WTC11 (cell line): Measurements from ENCODE around the gene IL1RAPL2. TPM values are rescaled to one million over a fixed set of nuclear protein-coding genes. Genes with fewer than 3 reads are reported as not detected.

ENCODE experiments used
- ATAC-seq: fragments of 200-7000 bp; cut with Tn5 transposase; 2 replicates; pipeline ENCODE4 v1.10.0; 2021; ENCODE audit warnings: mild to moderate bottlenecking, moderate library complexity
- CTCF ChIA-PET: fragments of 300-600 bp; sonication (Branson Sonifier 250); formaldehyde crosslinking; loops from one replicate; lab custom pipeline; 2021; ENCODE audit warnings: antibody characterized with exemption; lab: Charles Lee
- POLR2A ChIA-PET: fragments of 350-600 bp; sonication (Branson Sonifier 250); formaldehyde crosslinking; loops from one replicate; lab custom pipeline; 2021; ENCODE audit warnings: antibody characterized with exemption; lab: Charles Lee
- DNase-seq: peaks from one replicate; pipeline ENCODE4 v3.0.0; 2021; ENCODE audit warnings: low spot score
- H3K27ac Mint-ChIP-seq: 2 replicates; pipeline ENCODE4 v1.8.0; 2021; ENCODE audit warnings: mixed read lengths
- H3K27me3 Mint-ChIP-seq: 2 replicates; pipeline ENCODE4 v1.8.0; 2021; ENCODE audit warnings: low read depth, mild to moderate bottlenecking, moderate library complexity, mixed read lengths
- H3K36me3 Mint-ChIP-seq: 2 replicates; pipeline ENCODE4 v1.8.0; 2021; ENCODE audit warnings: mixed read lengths
- H3K4me1 Mint-ChIP-seq: 2 replicates; pipeline ENCODE4 v1.8.0; 2022; ENCODE audit warnings: mixed read lengths
- H3K4me3 Mint-ChIP-seq: 2 replicates; pipeline ENCODE4 v1.8.0; 2021; ENCODE audit warnings: mild to moderate bottlenecking, moderate library complexity, mixed read lengths
- H3K9me3 Mint-ChIP-seq: 2 replicates; pipeline ENCODE4 v1.8.0; 2021; ENCODE audit warnings: mixed read lengths
- CBFB ChIP-seq: sonication (generic); formaldehyde crosslinking; IDR thresholded peaks from 2 replicates; pipeline ENCODE4 v1.8.1; 2022; ENCODE audit warnings: mild to moderate bottlenecking, low read depth, missing genetic modification reagents
- EMX1 ChIP-seq: fragments of 250-450 bp; sonication (Bioruptor Pico); IDR thresholded peaks from 2 replicates; pipeline ENCODE4 v1.8.0; 2021; ENCODE audit warnings: mild to moderate bottlenecking
- FOXP1 ChIP-seq: sonication (generic); formaldehyde crosslinking; IDR thresholded peaks from 2 replicates; pipeline ENCODE4 v1.8.0; 2022; ENCODE audit warnings: missing genetic modification reagents, mild to moderate bottlenecking, moderate library complexity, borderline replicate concordance
- JUN ChIP-seq: sonication (generic); formaldehyde crosslinking; IDR thresholded peaks from 2 replicates; pipeline ENCODE4 v1.8.0; 2023; ENCODE audit warnings: mild to moderate bottlenecking, missing genetic modification reagents
- MXD4 ChIP-seq: fragments of 250-450 bp; sonication (Bioruptor Pico); IDR thresholded peaks from 2 replicates; pipeline ENCODE4 v1.8.0; 2021; ENCODE audit warnings: mild to moderate bottlenecking, moderate library complexity, borderline replicate concordance
- NR3C1 ChIP-seq: sonication (generic); formaldehyde crosslinking; conservative IDR thresholded peaks from 2 replicates; pipeline ENCODE4 v1.8.1; 2023; ENCODE audit warnings: low read depth, mild to moderate bottlenecking, missing genetic modification reagents
- SMAD3 ChIP-seq: sonication (generic); formaldehyde crosslinking; IDR thresholded peaks from 2 replicates; pipeline ENCODE4 v1.8.0; 2022; ENCODE audit warnings: missing genetic modification reagents, mild to moderate bottlenecking, borderline replicate concordance
- SMAD4 ChIP-seq: sonication (generic); formaldehyde crosslinking; IDR thresholded peaks from 2 replicates; pipeline ENCODE4 v1.8.0; 2022; ENCODE audit warnings: mild to moderate bottlenecking, missing genetic modification reagents
- TEAD1 ChIP-seq: sonication (generic); formaldehyde crosslinking; IDR thresholded peaks from 2 replicates; pipeline ENCODE4 v1.8.0; 2022; ENCODE audit warnings: mild to moderate bottlenecking, missing genetic modification reagents
- ZNF263 ChIP-seq: sonication (generic); formaldehyde crosslinking; IDR thresholded peaks from 2 replicates; pipeline ENCODE4 v1.8.1; 2022; ENCODE audit warnings: low read depth, mild to moderate bottlenecking, moderate library complexity, missing genetic modification reagents
- ZNF396 ChIP-seq: fragments of 250-450 bp; sonication (Bioruptor Pico); IDR thresholded peaks from 2 replicates; pipeline ENCODE4 v1.8.0; 2021; ENCODE audit warnings: mild to moderate bottlenecking, moderate library complexity, borderline replicate concordance
- ZNF671 ChIP-seq: fragments of 250-450 bp; sonication (Bioruptor Pico); IDR thresholded peaks from 2 replicates; pipeline ENCODE4 v1.8.0; 2021; ENCODE audit warnings: mild to moderate bottlenecking
- total RNA-seq: library from RNA; stranded (reverse); gene quantifications from 3 replicates; pipeline ENCODE4 v1.2.3, GENCODE V29; 2021
- TF ChIP-seq, protein P1 (sequence below): fragments of 250-450 bp; sonication (Bioruptor Pico); IDR thresholded peaks from 2 replicates; pipeline ENCODE4 v1.9.0; 2021; ENCODE audit warnings: mild to moderate bottlenecking
- TF ChIP-seq, protein P2 (sequence below): sonication (generic); formaldehyde crosslinking; IDR thresholded peaks from 2 replicates; pipeline ENCODE4 v1.8.0; 2022; ENCODE audit warnings: mild to moderate bottlenecking, missing genetic modification reagents
- TF ChIP-seq, protein P3 (sequence below): sonication (generic); formaldehyde crosslinking; IDR thresholded peaks from 2 replicates; pipeline ENCODE4 v1.8.0; 2022; ENCODE audit warnings: mild to moderate bottlenecking, missing genetic modification reagents
- TF ChIP-seq, protein P4 (sequence below): sonication (generic); formaldehyde crosslinking; IDR thresholded peaks from 2 replicates; pipeline ENCODE4 v1.8.0; 2022; ENCODE audit warnings: mild to moderate bottlenecking, missing genetic modification reagents

The IL1RAPL2 gene
- total RNA-seq, 1 experiment from 2014 or later = 0.09 TPM

DNA sequence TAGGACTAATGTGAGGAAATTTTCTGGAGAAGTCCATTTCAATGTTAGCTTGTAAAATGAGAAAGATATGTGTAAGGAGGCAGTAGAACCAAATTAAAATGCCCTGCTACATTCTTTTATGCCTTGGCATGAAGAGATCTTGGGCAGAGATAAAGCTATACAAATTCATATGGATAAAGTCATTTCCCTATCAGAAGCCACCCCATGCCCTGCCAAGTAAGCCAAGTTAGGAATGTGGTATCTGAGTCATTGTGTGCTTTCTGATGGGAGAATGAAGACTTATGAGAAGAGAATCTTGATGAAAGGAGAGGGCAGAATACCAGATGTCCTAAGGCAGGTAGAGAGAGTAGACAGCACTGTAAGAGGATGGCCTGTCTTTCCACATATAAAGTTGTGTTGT is 570.8 kb downstream of the IL1RAPL2 start:
- Mint-ChIP-seq H3K36me3 (no peaks in the 10 kb centered on the region), H3K27ac (no peak overlapping the region), H3K9me3 (no peaks in the 10 kb centered on the region), H3K27me3 (no peaks in the 10 kb centered on the region), H3K4me3 (no peak overlapping the region), H3K4me1 (peaks cover 5% of the 10 kb centered on the region)
- no peak for DNase-seq
- CTCF ChIA-PET = no interaction called here
- POLR2A ChIA-PET = no interaction called here
- TF ChIP-seq, protein P1, sequence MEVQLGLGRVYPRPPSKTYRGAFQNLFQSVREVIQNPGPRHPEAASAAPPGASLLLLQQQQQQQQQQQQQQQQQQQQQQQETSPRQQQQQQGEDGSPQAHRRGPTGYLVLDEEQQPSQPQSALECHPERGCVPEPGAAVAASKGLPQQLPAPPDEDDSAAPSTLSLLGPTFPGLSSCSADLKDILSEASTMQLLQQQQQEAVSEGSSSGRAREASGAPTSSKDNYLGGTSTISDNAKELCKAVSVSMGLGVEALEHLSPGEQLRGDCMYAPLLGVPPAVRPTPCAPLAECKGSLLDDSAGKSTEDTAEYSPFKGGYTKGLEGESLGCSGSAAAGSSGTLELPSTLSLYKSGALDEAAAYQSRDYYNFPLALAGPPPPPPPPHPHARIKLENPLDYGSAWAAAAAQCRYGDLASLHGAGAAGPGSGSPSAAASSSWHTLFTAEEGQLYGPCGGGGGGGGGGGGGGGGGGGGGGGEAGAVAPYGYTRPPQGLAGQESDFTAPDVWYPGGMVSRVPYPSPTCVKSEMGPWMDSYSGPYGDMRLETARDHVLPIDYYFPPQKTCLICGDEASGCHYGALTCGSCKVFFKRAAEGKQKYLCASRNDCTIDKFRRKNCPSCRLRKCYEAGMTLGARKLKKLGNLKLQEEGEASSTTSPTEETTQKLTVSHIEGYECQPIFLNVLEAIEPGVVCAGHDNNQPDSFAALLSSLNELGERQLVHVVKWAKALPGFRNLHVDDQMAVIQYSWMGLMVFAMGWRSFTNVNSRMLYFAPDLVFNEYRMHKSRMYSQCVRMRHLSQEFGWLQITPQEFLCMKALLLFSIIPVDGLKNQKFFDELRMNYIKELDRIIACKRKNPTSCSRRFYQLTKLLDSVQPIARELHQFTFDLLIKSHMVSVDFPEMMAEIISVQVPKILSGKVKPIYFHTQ = no peak
- TF ChIP-seq SMAD3 (no peak), SMAD4 (CRISPR knock-in tag) (no peak), JUN (CRISPR knock-in tag) (no peak), ZNF396 (CRISPR knock-in tag) (no peak), TEAD1 (no peak)
- TF ChIP-seq, protein P2, sequence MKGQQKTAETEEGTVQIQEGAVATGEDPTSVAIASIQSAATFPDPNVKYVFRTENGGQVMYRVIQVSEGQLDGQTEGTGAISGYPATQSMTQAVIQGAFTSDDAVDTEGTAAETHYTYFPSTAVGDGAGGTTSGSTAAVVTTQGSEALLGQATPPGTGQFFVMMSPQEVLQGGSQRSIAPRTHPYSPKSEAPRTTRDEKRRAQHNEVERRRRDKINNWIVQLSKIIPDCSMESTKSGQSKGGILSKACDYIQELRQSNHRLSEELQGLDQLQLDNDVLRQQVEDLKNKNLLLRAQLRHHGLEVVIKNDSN (CRISPR knock-in tag) = no peak
- TF ChIP-seq, protein P3, sequence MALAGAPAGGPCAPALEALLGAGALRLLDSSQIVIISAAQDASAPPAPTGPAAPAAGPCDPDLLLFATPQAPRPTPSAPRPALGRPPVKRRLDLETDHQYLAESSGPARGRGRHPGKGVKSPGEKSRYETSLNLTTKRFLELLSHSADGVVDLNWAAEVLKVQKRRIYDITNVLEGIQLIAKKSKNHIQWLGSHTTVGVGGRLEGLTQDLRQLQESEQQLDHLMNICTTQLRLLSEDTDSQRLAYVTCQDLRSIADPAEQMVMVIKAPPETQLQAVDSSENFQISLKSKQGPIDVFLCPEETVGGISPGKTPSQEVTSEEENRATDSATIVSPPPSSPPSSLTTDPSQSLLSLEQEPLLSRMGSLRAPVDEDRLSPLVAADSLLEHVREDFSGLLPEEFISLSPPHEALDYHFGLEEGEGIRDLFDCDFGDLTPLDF (CRISPR knock-in tag) = no peak
- ATAC-seq = no peak

DNA sequence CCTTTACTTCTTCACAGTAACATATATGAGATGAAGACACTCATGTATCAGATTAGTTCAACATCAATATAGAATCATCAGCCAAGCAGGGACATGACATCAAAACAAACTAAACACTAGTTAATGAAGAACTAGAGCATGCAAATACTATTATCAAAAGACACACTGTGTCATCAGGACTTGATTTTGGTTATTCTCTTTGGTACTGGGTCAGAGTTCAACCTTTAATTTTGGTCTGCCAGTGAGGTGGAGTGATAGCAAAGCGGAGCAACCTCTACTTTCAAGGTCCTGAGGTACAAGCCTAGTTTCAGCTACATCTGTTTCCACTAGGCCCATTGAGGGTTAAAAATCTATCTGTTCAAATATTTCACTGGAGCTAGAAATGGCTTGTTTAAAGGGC is 584.0 kb downstream of the IL1RAPL2 start:
- no peak for DNase-seq
- ChIA-PET CTCF (no interaction called here), POLR2A (no interaction called here)
- H3K4me3 Mint-ChIP-seq = no peak overlapping the region
- TF ChIP-seq CBFB (CRISPR knock-in tag) = no peak
- TF ChIP-seq, all 79 proteins: peak for 0
- no peaks in the 10 kb centered on the region for H3K27me3 Mint-ChIP-seq
- H3K36me3 Mint-ChIP-seq = no peaks in the 10 kb centered on the region
- no peak overlapping the region for H3K27ac Mint-ChIP-seq
- no peak for ATAC-seq
- peaks cover 4% of the 10 kb centered on the region; the same call in 1 of the 2 replicates for H3K9me3 Mint-ChIP-seq
- peaks cover 19% of the 10 kb centered on the region for H3K4me1 Mint-ChIP-seq

DNA sequence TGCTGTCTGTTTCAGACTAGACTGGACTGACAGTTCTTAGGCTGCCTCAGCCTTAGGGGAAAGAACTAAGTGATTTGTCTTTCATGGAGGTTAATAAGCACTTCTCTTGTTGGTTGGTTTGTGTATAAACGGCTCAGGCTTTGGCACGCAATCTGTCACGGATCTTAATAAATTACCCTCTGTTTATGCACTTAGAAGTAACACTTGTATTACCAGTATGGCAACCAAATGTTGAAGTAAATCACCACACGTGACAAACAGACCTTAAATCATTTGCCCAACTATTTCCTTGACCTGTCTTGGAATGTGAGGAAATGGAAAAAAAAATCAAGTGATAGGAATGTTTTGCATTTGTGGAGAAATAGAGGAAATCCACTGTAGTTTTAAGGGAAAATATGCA is 584.6 kb downstream of the IL1RAPL2 start:
- no peak for ATAC-seq
- TF ChIP-seq ZNF263 (no peak), ZNF671 (CRISPR knock-in tag) (no peak), EMX1 (no peak)
- TF ChIP-seq, protein P4, sequence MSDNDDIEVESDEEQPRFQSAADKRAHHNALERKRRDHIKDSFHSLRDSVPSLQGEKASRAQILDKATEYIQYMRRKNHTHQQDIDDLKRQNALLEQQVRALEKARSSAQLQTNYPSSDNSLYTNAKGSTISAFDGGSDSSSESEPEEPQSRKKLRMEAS = no peak
- POLR2A ChIA-PET = no interaction called here
- CTCF ChIA-PET = no interaction called here
- Mint-ChIP-seq H3K36me3 (no peaks in the 10 kb centered on the region), H3K27ac (no peak overlapping the region), H3K27me3 (no peaks in the 10 kb centered on the region), H3K4me3 (no peak overlapping the region), H3K9me3 (peaks cover 4% of the 10 kb centered on the region; the same call in 1 of the 2 replicates), H3K4me1 (peaks cover 22% of the 10 kb centered on the region)
- no peak for DNase-seq

DNA sequence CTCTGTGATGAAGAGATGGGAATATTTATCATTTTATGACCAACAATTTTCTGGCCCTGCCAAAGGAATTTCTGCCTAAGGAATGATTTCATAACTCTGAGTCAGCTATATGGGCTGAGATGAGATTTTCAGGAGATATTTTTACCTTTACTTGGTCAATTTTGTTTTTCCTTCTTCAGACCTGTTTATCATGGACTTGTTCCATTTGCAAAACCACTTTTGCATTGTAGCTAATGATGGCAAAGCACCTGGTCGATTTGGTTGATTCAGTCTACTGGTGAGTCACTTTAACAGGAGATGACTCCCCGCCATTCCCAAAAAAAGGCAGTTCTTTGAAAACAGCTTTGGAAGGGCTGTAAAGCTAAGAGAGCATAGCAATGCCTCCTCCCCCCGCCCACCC is 601.2 kb downstream of the IL1RAPL2 start:
- ChIA-PET POLR2A (no interaction called here), CTCF (no interaction called here)
- DNase-seq = no peak
- TF ChIP-seq NR3C1 (CRISPR knock-in tag) (no peak), FOXP1 (CRISPR knock-in tag) (no peak), MXD4 (no peak)
- TF ChIP-seq, all 79 proteins: peak for 0
- Mint-ChIP-seq H3K27ac (no peak overlapping the region), H3K9me3 (no peaks in the 10 kb centered on the region), H3K4me1 (no peaks in the 10 kb centered on the region), H3K36me3 (no peaks in the 10 kb centered on the region), H3K4me3 (no peak overlapping the region), H3K27me3 (no peaks in the 10 kb centered on the region)
- no peak for ATAC-seq
